ENCODE data around the gene RAP2A.

- TF ChIP-seq, protein P1, sequence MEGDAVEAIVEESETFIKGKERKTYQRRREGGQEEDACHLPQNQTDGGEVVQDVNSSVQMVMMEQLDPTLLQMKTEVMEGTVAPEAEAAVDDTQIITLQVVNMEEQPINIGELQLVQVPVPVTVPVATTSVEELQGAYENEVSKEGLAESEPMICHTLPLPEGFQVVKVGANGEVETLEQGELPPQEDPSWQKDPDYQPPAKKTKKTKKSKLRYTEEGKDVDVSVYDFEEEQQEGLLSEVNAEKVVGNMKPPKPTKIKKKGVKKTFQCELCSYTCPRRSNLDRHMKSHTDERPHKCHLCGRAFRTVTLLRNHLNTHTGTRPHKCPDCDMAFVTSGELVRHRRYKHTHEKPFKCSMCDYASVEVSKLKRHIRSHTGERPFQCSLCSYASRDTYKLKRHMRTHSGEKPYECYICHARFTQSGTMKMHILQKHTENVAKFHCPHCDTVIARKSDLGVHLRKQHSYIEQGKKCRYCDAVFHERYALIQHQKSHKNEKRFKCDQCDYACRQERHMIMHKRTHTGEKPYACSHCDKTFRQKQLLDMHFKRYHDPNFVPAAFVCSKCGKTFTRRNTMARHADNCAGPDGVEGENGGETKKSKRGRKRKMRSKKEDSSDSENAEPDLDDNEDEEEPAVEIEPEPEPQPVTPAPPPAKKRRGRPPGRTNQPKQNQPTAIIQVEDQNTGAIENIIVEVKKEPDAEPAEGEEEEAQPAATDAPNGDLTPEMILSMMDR (IDR thresholded peaks at IDR 0.05): no peak
- TF ChIP-seq POLR2A (IDR thresholded peaks at IDR 0.05): no peak
Measured at GRCh38 chr13:97408938-97409337, 25.0 kb upstream of the RAP2A start.

All from adrenal gland (tissue), 5 donors.